Activated T-cell treated with anti-CD3 and anti-CD28 coated beads, Interleukin-2, amount 50 U/mL, for 4 hours (primary cell): ENCODE results near the gene DHRS11. TPM values are rescaled to one million over a fixed set of nuclear protein-coding genes. Genes with fewer than 3 reads are reported as not detected.

Source experiments
- ATAC-seq, 2 donors: fragments of 200-7000 bp; cut with Tn5 transposase; one replicate each; pipeline ENCODE4 v1.10.0; 2021
- DNase-seq: peaks from one replicate; pipeline ENCODE4 v3.0.0-alpha.2; 2020
- H3K27me3 Mint-ChIP-seq: one replicate; pipeline ENCODE4 v1.8.0; 2021; ENCODE audit warnings: low read depth, mixed read lengths
- H3K36me3 Mint-ChIP-seq: one replicate; pipeline ENCODE4 v1.8.0; 2022; ENCODE audit warnings: mixed read lengths; ENCODE audit not compliant: insufficient read depth
- H3K4me1 Mint-ChIP-seq: one replicate; pipeline ENCODE4 v1.8.0; 2021; ENCODE audit warnings: low read depth, mixed read lengths
- H3K4me3 Mint-ChIP-seq: one replicate; pipeline ENCODE4 v1.8.0; 2021; ENCODE audit warnings: mild to moderate bottlenecking, moderate library complexity, mixed read lengths
- H3K9me3 Mint-ChIP-seq: one replicate; pipeline ENCODE4 v1.8.0; 2021; ENCODE audit warnings: mixed read lengths
- total RNA-seq, 3 donors: library from RNA; stranded (reverse); gene quantifications; one replicate each; pipeline ENCODE4 v1.2.1, GENCODE V29; 2021

The DHRS11 gene
- total RNA-seq, 3 donors from 2014 or later = 11.6 to 13.0 (median 12.0) TPM

- DNase-seq = no peak
- H3K27me3 Mint-ChIP-seq = peaks cover 79% of the 10 kb centered on the region
- peak; percentile 44 to 48 for ATAC-seq
- no peaks in the 10 kb centered on the region for H3K9me3 Mint-ChIP-seq
- H3K36me3 Mint-ChIP-seq = no peaks in the 10 kb centered on the region
- peaks cover 13% of the 10 kb centered on the region for H3K4me1 Mint-ChIP-seq
- peak overlapping the region; percentile 78 for H3K4me3 Mint-ChIP-seq
Observed at GRCh38 chr17:36641877-36642845, 50.5 kb downstream of the DHRS11 start.

GRCh38 chr17:36643086-36643685 is 51.5 kb downstream of the DHRS11 start:
- Mint-ChIP-seq H3K36me3 (no peaks in the 10 kb centered on the region), H3K9me3 (no peaks in the 10 kb centered on the region), H3K4me3 (no peak overlapping the region), H3K27me3 (peaks cover 74% of the 10 kb centered on the region), H3K4me1 (peaks cover 13% of the 10 kb centered on the region)
- no peak for ATAC-seq
- DNase-seq = no peak

- Mint-ChIP-seq H3K36me3 (no peaks in the 10 kb centered on the region), H3K4me3 (no peak overlapping the region), H3K27me3 (peaks cover 70% of the 10 kb centered on the region), H3K4me1 (peaks cover 13% of the 10 kb centered on the region), H3K9me3 (no peaks in the 10 kb centered on the region)
- DNase-seq (no peak), ATAC-seq (no peak)
Observed at GRCh38 chr17:36645422-36645821, 53.7 kb downstream of the DHRS11 start.

- H3K36me3 Mint-ChIP-seq = no peaks in the 10 kb centered on the region
- H3K27me3 Mint-ChIP-seq = peaks cover 68% of the 10 kb centered on the region
- no peaks in the 10 kb centered on the region for H3K9me3 Mint-ChIP-seq
- DNase-seq (no peak), ATAC-seq (no peak)
- H3K4me1 Mint-ChIP-seq = peaks cover 7% of the 10 kb centered on the region
- H3K4me3 Mint-ChIP-seq = no peak overlapping the region
Observed at GRCh38 chr17:36647636-36648035, 56.0 kb downstream of the DHRS11 start.

GRCh38 chr17:36650096-36650775 is 58.6 kb downstream of the DHRS11 start:
- H3K9me3 Mint-ChIP-seq = no peaks in the 10 kb centered on the region
- H3K36me3 Mint-ChIP-seq = no peaks in the 10 kb centered on the region
- no peak for DNase-seq
- no peaks in the 10 kb centered on the region for H3K4me1 Mint-ChIP-seq
- peaks cover 62% of the 10 kb centered on the region for H3K27me3 Mint-ChIP-seq
- no peak overlapping the region for H3K4me3 Mint-ChIP-seq
- ATAC-seq = no peak

Other genes with a start within 250 kb of the DHRS11 start
- not detected for gene TBC1D3H, start 203.4 kb upstream of the DHRS11 start, total RNA-seq
- gene ZNHIT3, start 105.2 kb upstream of the DHRS11 start, total RNA-seq = 10 to 100 TPM; 46.7 to 59.0 (median 50.8) TPM
- gene MYO19, start 57.0 kb upstream of the DHRS11 start, total RNA-seq = 100 to 1,000 TPM; 138 to 153 (median 151) TPM
- 10 to 100 TPM; 34.7 to 45.9 (median 38.0) TPM for gene PIGW, start 56.9 kb upstream of the DHRS11 start, total RNA-seq
- 10 to 100 TPM; 49.7 to 59.0 (median 51.5) TPM for gene GGNBP2, start 47.0 kb upstream of the DHRS11 start, total RNA-seq
- 10 to 100 TPM; 17.2 to 23.8 (median 22.4) TPM for gene MRM1, start 9.7 kb downstream of the DHRS11 start, total RNA-seq